Left lobe of liver (tissue), 2 donors: ENCODE results near the gene TBKBP1. TPM values are rescaled to one million over a fixed set of nuclear protein-coding genes. Genes with fewer than 3 reads are reported as not detected.
"Not testable (repeated sequence)": the region's sequence is repeated elsewhere in the genome, so short reads cannot be mapped to it uniquely, and the experiment has no call there.

Source experiments
- ATAC-seq: fragments of 200-7000 bp; cut with Tn5 transposase; one replicate; pipeline ENCODE4 v1.9.1; 2020; ENCODE audit warnings: mild to moderate bottlenecking, moderate library complexity
- DNase-seq: peaks from one replicate; pipeline ENCODE4 v3.0.0-alpha.2; 2020; ENCODE audit warnings: low spot score
- total RNA-seq: library from RNA; stranded (reverse); gene quantifications from one replicate; pipeline ENCODE4 v1.2.1, GENCODE V29; 2021
- donor health status: DM: no; HTN: no; CAD: no; lungs with moderate emphysema.
- donor health status: DM: no; HTN: yes; CAD: no.

Gene TBKBP1
- total RNA-seq, 1 donor from 2014 or later: 2.2 TPM

DNA sequence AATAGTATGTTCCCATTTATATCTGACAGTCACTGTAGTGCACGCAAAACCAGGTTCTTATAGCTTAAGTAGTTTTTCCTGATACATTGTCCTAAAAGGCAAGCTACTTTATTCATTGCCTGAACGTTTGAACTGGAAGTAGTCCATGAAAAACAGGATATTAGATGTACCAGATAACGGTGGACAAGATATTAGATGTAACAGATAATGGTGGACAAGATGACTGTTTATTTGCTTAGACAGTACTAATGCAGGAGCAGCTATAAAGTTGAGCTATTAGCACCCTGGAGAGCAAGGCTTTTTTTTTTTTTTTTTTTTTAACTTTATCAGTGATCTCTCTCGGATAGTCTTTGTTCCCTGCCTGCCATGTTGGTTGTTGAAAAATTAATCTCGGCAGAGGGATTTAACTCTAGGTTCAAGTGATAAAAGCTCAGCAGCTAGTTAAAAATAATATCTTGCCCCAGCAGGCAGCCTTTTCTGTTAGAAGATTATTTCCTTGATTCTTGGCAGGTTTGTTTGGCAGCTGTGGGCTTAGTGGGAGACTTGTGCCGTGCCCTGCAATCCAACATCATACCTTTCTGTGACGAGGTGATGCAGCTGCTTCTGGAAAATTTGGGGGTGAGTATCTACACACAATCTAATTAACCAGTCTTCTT, 17.3 kb upstream of the TBKBP1 start:
- ATAC-seq (no peak), DNase-seq (no peak)

DNA sequence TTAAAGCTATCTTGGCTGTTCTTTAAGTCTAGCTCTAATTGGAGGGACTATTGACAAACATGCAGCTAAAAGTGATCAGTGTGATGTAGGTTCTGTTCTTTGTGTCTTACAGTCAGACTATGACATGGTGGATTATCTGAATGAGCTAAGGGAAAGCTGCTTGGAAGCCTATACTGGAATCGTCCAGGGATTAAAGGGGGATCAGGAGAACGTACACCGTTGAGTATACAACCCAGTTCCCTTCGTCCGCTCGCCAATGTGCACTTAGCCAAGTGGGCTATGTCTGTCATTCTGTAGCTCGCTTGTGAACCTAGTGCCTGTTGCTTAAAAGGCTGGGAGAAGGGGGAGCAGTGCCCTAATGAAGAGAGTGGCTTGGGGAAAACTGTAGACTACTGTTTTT, 15.8 kb upstream of the TBKBP1 start:
- DNase-seq: no peak

GRCh38 chr17:47682138-47682537, 11.8 kb upstream of the TBKBP1 start:
- ATAC-seq (no peak), DNase-seq (no peak)

More for the DNA sequence above, 15.8 kb upstream of the TBKBP1 start:
- no peak for ATAC-seq

- not testable (repeated sequence) for DNase-seq, ATAC-seq
Observed at GRCh38 chr17:47682727-47683126, 11.2 kb upstream of the TBKBP1 start.

DNA sequence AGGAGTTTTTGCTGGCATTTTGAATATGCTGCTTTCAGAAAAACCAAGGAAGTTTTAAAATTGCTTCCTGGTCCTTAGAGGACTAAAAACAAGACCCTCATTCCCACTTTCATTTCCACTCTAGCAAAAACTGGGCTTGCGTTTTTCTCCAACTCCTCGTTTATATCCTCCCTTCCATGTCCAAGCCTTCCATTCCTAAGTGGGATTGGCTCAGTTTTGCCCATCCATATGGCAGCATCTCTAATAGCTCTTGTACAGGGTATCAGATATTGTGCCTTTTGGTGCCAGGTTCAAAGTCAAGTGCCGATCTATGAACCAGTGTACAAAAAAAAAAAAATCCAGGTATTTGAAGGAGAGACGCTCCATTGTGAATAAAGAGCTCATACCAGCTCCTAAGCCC, 9.9 kb upstream of the TBKBP1 start:
- DNase-seq: no peak
- no peak for ATAC-seq

- no peak for ATAC-seq
- no peak for DNase-seq
Observed at GRCh38 chr17:47684535-47685193, 9.3 kb upstream of the TBKBP1 start.

DNA sequence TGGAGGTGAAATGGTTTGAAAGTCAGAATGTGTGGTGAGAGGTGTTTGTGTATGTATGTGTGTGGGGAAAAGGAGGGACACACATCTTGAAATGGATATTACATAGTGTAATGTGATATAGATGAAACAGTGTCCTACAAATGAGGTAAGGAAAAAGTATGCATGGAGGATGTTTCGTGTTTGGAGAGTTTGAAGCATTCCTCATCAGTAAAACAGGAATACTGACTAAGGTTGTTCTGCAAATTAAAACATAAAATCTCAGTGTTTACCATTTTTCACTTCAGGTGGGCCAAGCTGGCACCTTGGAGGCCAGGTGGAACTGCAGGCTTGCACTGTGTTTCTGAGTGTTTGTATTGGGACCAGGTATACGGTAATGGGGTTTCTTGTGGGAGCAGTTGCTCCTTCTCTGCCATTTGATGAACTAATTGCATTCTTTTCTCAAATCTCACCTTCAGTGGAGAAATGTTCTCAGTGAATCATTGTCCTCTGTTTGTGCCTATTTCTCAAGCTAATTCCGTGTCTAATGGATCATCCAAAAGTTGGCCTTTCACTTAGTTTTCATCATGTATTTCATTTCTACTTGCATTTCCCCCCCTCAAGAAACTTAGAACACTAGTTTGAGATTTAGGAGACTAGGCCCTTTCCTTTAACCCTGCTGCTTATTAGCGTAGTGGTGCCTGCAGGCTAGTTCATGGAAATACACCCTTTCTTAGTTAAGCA, 8.2 kb upstream of the TBKBP1 start:
- ATAC-seq: no peak
- no peak for DNase-seq

- no peak for ATAC-seq
Observed at GRCh38 chr17:47686276-47686635, 7.7 kb upstream of the TBKBP1 start.

GRCh38 chr17:47686664-47687327, 7.2 kb upstream of the TBKBP1 start:
- ATAC-seq (peak; percentile 9), DNase-seq (no peak)

More at GRCh38 chr17:47686276-47686635, 7.7 kb upstream of the TBKBP1 start:
- no peak for DNase-seq

DNA sequence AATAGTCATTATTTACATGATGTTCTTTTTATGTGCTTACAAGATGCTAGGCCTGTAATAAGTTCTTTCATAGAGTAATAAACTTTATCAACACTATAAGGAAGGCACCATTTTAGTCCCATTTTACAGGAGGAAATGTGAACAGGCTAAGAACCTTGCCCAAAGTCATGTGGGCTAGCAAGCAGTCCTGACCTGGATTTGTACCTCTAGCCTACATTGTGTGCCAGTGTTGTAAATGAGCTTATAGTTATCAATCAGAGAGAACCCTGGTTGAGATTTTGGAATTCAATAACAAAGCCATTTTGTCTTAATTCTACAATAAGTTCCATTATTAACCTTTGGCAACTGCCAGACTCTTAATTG, 6.7 kb upstream of the TBKBP1 start:
- no peak for DNase-seq
- ATAC-seq: peak; percentile 31

DNA sequence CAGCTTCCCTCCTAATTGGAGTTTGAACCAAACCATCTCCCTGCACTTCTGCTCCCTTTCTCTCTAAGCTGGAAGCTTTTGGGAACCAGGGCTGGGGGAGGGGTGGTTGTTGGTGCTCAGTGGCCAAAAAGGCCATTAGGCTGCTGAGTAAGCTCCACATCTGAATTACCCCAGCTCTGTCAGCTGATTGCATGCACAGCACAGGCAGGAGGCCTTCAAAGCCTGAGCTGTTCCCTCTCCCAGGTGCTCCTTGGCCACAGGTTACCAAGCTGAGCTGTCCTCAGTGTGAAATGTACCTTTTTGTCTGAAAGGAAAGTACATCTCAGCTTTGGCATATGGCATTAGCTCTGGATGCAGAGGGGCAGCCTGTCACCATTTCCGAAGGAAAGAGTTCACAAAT, 6.2 kb upstream of the TBKBP1 start:
- no peak for DNase-seq
- peak; percentile 78 for ATAC-seq

- ATAC-seq: no peak
Observed at GRCh38 chr17:47690121-47690520, 3.8 kb upstream of the TBKBP1 start.

GRCh38 chr17:47692137-47692894, 1.6 kb upstream of the TBKBP1 start:
- ATAC-seq (no peak), DNase-seq (no peak)

More at GRCh38 chr17:47690121-47690520, 3.8 kb upstream of the TBKBP1 start:
- no peak for DNase-seq

DNA sequence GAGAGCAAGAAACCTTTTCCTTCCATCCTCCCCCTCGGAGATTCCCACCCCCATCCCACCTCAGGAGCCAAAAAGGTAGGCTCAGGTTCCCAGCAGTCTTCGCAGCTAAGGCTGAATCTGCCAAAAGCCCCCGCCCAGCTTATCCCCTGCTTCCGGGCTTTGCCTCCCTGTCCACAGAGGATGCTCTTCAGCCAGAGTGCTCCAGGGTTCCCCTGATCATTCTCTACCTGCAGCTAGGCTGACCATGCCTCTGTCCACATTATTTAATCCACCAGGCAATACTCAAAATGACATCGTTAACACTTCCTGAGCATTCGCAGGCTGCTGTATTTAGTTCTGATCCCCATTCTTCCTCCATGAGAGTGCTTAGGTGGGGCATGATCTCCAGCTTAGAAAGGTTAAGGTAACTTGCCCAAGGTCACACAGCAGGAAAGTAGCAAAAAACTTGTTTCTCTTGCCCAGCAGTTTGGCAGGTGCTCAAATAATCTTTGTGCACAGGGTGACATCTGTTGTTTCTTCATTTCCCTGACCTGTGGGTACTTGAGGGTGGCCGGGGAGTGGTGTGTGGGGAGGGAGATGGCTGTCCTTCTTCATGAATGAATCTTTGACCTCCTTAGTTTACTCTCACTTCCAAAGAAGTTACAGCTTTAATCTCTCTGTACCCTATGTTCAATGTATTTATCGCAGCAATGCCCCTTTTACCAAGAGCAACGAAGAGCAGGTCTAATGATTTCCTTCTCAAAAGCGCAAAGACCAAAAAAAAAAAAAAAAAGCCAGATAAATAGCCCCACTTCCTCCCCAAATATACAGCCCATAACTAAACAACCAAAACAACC, 848 bp upstream of the TBKBP1 start:
- ATAC-seq (peak; percentile 34), DNase-seq (no peak)

DNA sequence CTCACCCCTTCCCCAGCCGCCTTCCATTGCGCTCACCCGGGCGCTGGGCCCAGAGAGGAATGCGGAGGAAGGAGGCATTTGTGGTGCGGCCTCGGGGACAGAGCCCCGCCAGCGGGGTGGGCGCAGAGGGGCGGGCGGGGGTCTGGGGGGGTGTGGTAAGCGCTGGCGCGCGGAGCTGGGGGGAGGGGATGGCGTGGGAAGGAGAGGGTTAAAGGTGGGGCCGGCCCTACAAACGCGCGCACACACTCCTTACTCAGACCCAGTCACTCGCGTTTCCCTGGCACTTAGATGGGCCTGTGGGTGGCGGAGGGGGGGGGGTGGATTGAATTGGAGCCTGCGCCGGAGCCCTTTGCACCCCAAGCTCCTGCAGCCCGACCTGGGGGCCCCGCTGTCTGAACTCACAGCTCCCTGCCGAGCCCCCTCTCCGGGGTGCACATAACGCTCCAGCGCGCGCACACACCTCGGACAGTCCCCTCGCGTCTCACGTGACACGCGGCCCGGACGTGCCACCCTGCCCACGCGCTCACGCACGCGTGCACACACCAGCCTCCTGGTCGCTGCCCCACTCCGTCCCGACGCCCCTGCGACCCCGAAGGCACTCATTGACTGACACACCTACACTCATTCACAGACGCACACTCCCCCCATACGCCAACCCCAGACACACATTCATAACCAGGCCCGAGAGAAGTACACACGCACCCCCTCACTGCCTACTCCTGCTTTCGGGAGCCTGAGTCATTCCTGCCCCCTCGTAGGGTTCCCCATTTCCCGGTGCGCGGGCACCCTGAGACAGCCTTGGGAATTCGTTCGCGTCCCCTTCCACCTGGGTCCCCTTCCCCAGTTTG, 844 bp downstream of the TBKBP1 start:
- DNase-seq (peak; percentile 69), ATAC-seq (peak; percentile 52)

DNA sequence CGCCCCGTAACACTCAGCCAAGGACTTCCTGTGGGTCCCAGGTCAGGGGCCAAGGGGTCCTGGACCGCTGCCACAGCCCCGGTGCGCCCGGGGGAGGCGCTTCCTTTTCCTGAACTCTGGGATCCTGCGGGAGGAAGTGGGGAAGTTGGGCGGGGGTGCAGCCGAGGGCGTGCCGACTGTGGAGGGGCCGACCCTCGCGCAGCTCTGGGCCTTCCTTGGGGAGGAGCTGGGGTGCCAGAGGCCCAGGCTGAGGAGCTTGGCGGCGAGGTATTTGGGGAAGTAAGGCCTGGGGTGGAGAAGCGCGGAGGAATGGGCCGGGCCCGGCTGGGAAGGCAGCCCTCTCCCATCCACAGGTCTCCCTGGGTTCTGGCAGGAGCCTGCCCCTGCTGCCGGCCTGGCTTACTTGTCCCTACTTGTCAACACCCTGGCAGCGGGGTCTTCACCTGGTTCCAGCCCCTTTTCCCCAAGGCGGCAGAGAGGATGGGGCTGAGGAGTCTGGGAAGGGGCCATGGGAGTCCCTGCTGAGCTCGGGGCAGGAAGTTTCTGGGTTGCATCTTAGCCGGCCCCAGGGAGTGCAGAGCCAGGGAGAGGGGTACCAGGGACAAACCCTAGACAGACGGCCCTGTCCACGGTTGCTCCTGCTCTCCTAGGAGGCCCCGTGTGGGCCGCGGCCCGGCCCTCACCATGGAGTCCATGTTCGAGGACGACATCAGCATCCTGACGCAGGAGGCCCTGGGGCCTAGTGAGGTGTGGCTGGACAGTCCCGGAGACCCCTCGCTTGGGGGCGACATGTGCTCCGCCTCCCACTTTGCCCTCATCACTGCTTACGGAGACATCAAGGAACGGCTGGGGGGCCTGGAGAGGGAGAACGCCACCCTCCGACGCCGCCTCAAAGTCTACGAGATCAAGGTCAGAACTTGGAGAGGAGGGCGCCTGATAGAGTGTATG, 1.7 kb downstream of the TBKBP1 start:
- ATAC-seq: peak; percentile 30
- DNase-seq: no peak

GRCh38 chr17:47696717-47697642, 3.0 kb downstream of the TBKBP1 start:
- DNase-seq: no peak
- ATAC-seq: no peak
